GM11168 (cell line): ENCODE measurements around the gene MPPED1.

Experiments used
- in situ Hi-C: fragments of 300-500 bp; cut with MboI; formaldehyde crosslinking; loops from one replicate; pipeline ENCODE4 v1.12.0; 2022; ENCODE audit warnings: low sequenced_read_pairs; ENCODE audit not compliant: unreplicated experiment

Gene MPPED1

DNA sequence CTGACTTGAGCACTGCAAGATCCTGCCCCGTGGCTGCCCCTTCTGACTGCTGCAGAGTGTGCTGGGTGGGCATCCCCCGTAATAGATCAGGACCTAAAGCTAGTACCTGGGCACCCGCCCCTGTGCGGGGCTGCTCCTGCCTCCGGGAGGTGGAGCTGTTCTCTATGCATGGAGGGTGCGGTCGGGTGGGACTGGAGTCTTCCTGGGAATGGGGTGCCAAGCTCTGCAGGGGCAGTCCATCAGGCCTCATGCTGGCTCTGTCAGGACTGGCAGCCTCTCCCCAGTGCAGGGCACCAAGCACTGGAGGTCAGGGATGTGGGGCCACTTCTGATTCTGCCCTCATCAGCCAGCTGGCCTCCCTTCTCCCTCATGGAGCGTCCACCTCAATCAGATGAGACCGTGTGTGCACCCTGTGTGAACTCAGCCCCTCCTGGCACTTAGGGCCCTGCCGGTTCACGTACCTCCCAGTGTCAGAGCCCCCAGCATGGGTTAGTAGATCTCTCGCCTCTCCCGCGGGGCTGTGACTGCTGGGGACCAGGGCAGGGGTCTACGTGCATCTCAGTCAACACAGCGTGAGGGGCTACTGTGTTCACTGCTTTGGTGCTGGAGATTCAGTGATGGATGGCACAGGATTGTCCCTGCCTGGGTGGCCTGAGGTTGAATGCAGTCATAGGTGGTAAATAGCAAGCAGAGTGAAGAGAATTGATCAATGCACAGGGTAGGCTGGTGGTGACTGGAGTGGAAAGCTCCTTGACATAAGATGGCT is 30.8 kb downstream of the MPPED1 start:
- in situ Hi-C loops: no loop called here

DNA sequence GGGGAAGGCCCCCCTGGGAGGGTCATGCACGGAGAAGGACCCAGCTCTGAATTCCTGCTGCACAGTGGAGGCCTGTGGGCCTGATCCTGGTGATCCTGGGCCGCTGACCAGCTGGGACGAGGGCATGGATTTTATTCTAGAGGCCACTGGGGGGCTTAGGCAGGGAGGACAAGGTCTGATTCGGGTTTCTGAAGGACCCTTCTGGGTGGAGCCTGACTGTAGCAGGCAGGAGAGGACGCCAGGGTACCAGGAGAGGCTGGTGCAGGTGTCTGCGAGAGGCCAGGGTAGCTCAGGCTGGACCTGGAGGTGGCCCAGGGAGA is 31.3 kb downstream of the MPPED1 start:
- in situ Hi-C loops: no loop called here

DNA sequence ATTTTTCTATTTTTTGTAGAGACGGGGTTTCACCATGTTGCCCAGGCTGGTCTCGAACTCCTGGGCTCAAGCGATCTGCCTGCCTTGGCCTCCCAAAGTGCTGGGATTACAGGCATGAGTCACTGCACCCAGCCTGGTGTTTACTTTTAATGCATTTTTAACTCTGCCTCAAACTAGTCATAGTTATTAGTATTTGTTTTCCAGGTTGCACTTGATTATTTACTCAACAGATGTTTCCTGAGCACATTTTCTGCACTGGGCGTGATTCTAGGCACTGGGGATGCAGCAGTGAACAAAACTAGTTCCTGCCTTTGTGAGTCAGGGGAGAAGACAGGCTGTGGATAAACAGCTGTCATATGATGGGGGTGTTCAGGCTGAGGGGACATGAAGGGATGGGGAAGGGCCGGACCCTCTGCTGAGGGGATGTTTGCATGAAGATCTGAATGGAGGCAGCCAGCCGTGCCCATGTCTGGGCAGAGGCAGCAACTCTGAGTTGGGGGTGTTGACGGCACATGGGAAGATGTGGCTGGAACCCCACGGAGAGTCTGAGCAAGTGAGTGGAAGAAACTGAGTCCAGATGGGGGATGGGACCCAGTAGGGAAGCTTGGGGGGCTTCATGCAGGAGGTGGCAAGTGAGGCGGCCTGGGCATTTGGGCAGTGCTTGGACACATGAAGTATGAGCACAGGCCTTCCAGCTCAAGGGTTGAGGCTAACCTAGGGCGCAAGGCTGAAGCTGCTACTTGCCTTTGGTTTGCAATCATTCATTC is 34.4 kb downstream of the MPPED1 start:
- in situ Hi-C loops: no loop called here

DNA sequence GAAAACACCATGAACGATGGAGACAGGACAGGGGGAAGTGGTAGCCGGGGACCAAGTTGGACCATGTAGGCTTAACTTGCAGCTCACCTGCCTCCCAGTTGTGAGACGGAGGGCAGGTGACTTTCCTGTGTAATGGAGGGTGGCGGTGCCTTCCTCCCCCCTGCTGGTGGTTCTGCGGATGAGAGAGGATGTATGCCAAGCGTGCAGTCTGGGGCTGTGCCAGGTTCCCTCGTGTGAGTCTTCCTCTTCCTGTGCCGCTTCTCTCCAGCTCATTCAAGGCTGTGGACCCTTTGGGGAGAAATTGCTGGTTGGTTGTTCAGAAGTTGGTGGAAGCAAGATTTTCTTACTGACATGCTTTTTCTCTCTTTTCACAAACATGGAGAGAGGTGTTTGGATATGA is 35.1 kb downstream of the MPPED1 start:
- in situ Hi-C loops: no loop called here

DNA sequence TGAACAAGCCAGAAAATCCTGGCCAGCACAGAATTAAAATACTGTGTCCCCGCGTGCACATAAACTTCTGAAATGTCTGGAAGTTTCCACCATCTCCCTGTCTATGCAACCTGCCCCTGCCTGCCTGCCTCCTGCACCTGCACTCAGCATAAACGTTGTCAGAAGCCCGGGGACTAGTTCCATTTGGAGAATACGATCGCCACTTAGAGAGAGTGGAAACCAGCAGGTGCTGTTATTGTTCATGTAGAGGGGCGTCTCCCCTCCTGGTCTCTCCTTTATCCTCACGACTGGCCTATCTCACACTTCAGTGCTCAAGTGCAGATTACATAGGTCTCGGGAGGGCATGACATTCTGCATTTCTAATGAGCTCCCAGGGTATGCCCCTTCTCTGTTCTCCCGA is 35.6 kb downstream of the MPPED1 start:
- in situ Hi-C loops: no loop called here

DNA sequence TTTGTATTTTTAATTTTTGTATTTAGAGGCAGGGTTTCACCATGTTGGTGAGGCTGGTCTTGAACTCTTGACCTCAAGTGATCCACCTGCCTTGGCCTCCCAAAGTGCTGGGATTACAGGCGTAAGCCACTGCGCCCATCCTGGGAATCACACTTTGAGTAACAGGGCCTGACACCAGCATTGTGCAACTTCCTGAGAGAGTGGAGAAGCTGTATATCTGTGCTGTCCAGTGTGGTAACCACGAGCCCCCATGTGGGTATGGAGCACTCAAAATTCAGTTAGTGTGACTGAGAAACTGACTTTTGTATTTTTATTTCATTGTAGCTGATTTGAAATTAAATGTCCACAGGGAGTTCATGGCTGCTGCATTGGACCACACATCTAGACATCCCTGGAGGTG is 36.2 kb downstream of the MPPED1 start:
- in situ Hi-C loops: no loop called here

DNA sequence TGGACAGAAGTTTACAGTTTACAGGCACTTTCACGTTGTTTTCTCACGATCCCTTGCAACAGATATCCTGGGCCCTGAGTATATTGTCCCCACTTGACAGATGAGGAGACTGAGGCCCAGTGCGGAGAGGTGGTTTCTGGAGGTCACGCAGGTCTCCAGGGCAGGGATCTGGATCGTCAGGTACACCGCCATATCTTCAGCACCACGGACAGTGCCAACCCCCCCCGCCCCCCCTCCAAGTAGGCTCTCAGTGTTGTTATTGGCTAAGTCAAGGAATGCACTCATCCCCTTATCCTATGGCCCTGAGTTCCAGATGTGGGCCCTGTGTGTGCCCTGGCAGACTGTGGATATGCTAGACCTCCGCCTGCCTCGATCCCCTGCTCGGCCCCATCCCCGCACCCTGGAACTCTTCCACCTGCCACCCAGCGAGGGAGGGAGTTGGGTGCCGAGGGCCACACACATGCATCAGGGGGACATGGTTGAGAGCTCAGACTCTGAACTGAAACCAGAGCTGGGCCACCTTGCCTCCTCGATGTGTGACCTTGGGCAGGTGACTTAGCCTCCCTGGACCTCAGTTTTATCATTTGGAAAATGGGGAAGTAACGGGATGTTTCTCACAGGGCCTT is 37.5 kb downstream of the MPPED1 start:
- in situ Hi-C loops: no loop called here

DNA sequence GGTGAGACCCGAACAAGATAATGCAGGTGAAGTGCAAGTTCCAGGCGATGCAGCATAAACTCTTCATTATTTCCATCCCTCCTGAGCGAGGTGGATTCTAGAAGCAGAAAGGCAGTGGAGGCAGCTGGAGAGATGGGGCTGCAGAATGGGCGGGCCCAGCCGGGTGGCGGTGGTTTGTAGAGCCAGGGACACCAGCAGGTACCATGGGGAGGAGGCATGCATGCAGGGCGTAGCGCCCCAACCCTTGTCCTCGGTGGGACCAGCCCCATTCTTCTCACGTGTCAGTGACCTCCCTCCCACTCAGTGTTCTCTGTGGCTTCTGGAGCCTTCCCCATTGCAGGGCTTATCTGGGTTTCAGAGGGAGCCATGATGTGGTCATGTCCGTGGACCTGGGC is 38.0 kb downstream of the MPPED1 start:
- in situ Hi-C loops: no loop called here

DNA sequence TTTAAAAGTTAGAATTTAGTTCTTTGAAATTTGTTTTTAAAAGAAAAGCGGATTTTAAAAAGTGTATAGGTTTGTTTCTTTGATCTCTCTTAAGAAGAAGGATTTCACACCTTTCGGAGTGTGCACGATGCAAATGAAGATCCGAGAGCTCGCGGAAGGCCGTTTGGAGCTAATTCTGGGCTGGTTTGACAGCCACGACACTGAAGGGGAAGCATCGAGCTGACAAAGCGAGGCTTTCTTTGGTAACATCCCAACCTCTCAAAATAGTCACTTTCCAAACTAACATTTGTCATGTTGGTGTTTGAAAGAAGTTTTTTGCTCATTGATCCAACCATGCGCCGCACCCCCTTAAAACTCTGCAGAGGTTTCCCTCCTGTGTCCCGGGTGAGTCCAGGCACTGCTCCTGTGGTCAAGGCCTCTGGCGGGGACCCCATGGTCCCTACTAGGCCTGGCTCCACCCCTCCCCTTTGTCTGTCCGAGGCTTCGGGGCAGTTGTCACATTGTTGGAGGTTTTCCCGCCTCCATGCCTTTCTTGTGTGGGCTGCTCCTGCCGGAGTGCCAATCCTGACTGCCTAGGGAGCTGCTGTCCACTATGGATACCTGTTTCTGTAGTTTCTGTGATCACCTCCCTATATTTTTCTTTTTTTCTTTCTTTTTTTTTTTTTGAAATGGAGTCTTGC is 39.7 kb downstream of the MPPED1 start:
- in situ Hi-C loops: no loop called here

DNA sequence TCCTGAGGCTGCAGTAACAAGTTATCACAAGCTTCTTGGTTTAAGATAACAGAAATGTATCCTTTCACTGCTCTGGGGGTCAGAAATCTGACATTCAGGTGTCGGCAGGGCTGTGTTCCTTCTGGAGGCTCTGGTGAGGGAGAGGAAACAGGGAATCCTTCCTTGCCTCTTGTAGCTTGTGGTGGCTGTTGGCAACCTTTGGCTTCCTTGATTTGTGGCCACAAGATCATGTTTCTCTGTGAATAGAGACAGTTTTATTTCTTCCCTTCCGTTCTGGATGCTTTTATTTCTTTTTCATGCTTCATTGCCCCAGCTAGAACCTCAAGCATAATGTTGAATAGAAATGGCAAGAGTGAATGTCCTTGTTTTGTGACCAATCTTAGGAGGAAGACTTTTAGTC is 44.0 kb downstream of the MPPED1 start:
- in situ Hi-C loops: no loop called here

DNA sequence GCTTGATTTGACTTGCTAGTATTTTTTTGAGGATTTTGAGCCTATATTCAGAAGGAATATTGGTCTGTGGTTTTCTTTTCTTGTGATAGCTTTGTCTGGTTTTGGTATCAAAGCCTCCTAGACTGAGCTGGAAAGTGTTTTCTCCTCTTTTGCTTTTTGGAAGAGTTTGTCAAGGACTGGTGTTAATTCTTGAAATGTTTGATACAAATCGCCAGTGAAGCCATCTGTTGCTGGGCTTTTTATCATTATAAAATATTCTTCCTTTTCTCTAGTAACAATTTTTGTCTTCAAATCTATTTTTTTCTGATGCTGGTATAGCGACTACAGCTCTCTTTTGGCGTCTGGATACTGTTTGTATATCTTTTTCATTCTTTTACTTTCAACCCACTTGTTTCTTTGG is 45.2 kb downstream of the MPPED1 start:
- in situ Hi-C loops: no loop called here

DNA sequence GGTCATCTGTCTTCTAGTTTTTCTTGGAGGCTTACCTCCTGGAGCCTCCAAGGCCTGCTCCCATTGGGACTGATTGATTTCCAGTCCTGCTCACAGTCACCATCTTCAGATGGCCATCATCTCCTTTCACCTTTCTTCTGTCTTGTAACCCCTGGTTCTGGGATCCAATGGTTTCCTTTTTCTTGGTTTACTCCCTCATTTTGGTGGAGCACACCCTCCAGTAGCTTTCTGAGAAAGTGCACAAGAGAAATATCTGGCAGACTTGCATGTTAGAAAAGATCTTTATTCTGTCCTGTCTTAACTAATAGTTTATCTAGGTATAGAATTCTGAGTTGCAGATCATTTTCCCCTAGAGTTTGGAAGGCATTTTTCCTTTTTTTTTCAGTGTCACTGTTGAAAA is 50.9 kb downstream of the MPPED1 start:
- in situ Hi-C loops: no loop called here

DNA sequence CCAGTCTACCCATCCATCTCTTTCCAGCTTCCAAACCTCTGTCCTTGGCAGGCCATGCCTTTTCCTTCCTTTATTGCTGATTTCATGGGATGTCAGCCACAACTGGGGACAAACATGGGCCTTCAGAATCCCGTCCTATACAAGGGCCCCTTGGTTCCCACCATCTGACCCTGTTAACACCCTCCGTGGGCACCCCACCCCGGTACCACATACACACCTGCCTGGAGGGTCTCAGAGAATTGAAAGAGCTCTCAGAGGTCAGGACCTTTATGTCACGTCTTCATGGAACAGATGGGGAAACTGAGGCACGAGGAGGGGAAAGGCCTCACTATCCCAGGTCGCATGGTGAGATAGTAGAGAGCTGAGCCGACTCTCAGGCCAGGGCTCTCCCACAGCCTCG is 53.0 kb downstream of the MPPED1 start:
- in situ Hi-C loops: no loop called here

DNA sequence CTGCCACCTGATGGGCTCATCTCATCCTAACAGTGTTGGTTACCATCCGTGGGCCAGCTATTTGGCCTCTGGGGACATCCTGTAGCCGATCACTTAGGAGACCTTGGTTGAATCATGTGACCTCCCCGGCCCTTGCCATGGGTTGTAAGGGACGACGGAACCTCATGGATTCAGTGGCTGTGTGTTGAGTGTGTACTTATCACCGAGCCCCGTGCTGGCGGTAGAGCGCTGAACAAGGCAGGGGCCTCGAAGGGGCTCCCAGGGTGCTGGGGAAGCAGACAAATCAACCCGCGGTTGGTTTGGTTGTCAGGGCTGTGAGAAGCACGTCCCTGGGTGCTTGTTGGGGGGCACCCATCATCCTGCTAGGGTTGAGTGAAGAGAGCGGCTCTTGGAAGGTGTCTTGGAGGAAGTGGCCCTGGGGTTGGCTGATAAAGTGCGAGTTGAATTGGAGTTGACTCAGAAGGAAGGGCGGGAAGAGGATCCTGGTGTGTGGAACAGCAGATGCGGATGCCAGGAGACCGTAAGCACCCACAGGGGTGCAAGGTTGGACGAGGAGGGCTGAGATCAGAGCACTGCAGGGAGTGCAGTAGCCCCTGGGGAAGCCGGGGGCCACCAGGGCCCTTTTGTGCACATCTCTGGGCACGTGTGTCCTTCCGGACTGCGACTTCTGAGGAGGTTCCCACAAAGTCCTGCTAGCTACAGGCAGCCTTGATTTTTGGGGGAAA is 53.6 kb downstream of the MPPED1 start:
- in situ Hi-C loops: no loop called here

DNA sequence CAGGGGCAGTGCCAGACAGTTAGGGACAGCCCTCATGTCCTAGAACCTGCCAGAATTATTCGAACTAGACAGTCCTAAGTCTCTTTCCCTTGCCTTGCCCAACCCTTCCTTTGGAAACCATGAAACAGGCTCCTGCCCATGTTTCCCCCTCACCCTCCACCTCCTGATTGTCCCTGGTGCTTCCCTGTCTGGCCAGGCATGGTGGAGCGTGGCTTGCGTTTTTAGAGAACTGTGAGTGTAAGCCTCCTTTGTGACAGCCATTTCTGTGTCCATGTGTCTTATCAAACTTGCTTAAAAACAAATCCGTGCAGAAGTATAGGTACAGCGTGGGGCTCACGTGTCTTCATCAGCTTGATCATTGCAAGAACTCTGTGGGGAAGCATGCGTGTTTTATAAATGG is 54.9 kb downstream of the MPPED1 start:
- in situ Hi-C loops: no loop called here

DNA sequence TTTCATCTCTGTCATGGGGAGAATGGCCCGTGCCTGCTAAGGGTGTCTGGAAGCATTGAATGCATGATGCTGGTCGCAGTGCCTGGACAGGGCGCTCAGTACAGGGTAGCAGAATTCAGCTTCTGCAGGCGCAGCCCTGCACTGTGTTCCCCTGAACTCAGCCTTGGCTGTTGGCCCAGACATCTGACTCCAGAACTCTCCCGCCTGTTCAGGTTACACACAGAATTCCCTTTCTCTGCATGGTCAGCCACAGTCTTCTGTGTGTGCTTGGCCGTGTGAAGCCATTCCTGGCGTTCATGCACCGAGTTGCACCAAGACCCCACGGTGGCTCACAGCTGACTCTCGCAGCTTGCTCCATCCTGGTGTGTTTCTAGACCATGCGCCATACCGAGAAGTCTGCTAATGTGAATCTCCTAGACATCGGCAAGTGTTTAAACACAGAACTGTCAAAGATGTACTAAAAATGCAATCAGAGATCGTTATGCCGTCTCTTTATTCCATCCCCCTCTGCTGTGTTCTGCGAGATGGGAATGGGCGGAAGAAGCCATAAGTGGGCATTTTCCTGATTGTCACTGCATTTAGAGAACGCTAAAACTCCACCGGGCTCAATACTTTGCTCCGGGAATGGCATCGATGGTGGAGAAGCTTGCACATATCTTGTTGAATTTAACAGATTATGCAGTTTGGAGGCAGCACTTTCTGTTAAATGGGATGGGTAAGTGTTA is 55.6 kb downstream of the MPPED1 start:
- in situ Hi-C loops: no loop called here

DNA sequence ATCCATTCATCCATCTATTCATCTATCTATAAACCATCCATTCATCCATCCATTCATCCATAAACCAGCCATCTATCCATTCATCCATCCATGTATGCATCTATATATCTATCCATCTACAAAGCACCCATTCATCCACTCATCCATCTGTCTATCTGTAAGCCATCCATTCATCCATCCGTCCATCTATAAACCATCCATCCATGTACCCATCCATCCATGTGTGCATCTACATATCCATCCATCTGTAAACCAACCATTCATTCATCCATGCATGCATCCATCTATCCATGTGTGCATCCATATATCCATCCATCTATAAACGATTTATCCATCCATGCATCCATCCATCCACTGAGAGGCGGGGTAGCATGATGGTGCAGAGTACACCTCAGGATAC is 58.4 kb downstream of the MPPED1 start:
- in situ Hi-C loops: no loop called here

DNA sequence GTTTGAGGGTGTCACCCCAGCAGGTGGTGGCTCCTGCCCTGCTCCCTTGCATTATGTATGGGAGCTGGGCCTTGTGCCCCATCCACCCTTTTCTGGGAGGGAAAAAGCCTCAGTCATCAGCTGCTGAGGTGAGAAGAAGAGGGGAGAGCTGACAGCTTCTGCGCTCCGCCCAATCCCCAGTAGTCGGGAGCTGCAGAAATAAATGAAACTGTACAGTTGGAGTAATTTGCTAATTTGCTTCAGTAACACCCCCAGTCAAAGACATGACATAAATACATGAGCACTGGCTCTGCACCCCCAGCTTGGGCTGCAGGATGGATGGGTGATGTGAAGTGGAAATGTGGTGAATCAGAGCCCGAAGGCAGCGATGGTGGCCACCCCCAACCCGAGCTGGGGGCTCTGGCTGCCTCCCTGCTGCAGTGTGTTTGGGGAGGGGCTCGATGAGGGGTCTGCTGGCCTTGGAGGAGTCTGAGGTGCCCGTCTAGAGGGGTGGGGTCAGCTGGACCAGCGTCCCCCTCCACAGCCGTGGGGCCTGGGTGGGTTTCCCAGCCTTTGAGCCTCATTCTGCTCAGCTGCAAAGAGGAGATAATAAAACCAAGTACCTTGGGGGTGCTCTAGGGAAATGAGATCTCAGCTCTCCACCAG is 59.2 kb downstream of the MPPED1 start:
- in situ Hi-C loops: no loop called here

DNA sequence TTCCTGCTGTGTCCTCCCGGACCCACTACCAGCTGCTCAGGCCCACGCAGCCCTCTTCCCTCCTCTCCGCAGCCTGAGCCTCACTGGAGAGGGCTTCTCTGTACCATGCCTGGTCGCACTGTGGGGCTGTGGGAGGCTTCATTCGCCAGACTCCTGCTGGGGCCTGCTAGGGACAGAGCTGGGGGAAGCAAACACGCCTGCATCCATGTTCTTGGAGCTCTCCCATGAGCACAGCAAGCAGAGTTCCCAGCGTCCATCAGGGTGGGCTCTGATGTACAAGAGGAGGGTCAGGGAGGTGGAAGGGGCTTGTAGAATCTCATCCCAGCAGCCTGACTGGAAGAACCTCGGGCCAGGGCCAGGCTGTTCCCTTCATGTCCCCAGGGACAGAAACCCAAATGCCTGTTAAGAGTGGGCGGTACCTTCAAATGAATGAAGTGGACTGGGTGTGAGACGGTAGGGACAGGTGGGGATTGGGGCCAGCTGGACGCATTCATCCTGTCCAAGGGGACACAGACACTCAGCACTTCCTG is 59.9 kb downstream of the MPPED1 start:
- in situ Hi-C loops: no loop called here
